ENCODE data around the gene MAP3K12. TPM values are rescaled to one million over a fixed set of nuclear protein-coding genes. Genes with fewer than 3 reads are reported as not detected.

The MAP3K12 gene
- total and polyA plus RNA-seq, 2 of the 13 experiments (the other 11 are each of a cell fraction or from before 2014, with no cell fraction given) = 0.20 to 1.1 TPM

DNA sequence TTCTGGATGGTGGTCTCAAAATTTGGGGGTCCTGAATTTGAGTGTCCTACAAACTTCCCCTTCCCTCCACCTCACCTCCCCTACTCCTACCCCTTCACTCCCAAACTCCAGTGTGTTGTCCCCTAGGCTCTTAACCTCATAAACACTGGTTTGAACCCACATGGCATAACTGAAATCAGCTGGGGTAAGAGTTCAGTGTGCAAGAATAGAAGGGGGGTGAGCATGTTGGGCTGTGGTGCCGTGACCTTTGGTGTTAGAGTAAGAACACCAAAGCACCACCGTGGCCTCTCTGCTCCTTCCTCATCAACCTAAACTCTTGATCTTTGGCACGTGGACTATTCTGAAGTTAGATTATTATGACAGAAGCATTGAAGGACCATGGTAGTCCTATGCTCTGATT, 36.3 kb downstream of the MAP3K12 start (continued):
- TF ChIP-seq, protein P1, sequence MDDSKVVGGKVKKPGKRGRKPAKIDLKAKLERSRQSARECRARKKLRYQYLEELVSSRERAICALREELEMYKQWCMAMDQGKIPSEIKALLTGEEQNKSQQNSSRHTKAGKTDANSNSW (CRISPR knock-in tag; IDR thresholded peaks at IDR 0.05; ENCODE audit: borderline replicate concordance) = no peak
- no peak for TF ChIP-seq SRY (CRISPR knock-in tag; IDR thresholded peaks at IDR 0.05)
- TF ChIP-seq, protein P2, sequence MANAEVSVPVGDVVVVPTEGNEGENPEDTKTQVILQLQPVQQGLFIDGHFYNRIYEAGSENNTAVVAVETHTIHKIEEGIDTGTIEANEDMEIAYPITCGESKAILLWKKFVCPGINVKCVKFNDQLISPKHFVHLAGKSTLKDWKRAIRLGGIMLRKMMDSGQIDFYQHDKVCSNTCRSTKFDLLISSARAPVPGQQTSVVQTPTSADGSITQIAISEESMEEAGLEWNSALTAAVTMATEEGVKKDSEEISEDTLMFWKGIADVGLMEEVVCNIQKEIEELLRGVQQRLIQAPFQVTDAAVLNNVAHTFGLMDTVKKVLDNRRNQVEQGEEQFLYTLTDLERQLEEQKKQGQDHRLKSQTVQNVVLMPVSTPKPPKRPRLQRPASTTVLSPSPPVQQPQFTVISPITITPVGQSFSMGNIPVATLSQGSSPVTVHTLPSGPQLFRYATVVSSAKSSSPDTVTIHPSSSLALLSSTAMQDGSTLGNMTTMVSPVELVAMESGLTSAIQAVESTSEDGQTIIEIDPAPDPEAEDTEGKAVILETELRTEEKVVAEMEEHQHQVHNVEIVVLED (CRISPR knock-in tag; IDR thresholded peaks at IDR 0.05; ENCODE audit: borderline replicate concordance) = no peak
- no peak for TF ChIP-seq EEA1 (CRISPR knock-in tag; IDR thresholded peaks at IDR 0.05; ENCODE audit: borderline replicate concordance)
- TF ChIP-seq TAF15 (IDR thresholded peaks at IDR 0.05; ENCODE audit: low read depth, low read length, poor library complexity, severe bottlenecking) = no peak
- TF ChIP-seq ZNF883 (CRISPR knock-in tag; IDR thresholded peaks at IDR 0.05; ENCODE audit: not compliant biosample characterization) = no peak
- TF ChIP-seq, protein P3, sequence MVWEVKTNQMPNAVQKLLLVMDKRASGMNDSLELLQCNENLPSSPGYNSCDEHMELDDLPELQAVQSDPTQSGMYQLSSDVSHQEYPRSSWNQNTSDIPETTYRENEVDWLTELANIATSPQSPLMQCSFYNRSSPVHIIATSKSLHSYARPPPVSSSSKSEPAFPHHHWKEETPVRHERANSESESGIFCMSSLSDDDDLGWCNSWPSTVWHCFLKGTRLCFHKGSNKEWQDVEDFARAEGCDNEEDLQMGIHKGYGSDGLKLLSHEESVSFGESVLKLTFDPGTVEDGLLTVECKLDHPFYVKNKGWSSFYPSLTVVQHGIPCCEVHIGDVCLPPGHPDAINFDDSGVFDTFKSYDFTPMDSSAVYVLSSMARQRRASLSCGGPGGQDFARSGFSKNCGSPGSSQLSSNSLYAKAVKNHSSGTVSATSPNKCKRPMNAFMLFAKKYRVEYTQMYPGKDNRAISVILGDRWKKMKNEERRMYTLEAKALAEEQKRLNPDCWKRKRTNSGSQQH (CRISPR knock-in tag; IDR thresholded peaks at IDR 0.05; ENCODE audit: low read depth) = no peak
- TF ChIP-seq, protein P4, sequence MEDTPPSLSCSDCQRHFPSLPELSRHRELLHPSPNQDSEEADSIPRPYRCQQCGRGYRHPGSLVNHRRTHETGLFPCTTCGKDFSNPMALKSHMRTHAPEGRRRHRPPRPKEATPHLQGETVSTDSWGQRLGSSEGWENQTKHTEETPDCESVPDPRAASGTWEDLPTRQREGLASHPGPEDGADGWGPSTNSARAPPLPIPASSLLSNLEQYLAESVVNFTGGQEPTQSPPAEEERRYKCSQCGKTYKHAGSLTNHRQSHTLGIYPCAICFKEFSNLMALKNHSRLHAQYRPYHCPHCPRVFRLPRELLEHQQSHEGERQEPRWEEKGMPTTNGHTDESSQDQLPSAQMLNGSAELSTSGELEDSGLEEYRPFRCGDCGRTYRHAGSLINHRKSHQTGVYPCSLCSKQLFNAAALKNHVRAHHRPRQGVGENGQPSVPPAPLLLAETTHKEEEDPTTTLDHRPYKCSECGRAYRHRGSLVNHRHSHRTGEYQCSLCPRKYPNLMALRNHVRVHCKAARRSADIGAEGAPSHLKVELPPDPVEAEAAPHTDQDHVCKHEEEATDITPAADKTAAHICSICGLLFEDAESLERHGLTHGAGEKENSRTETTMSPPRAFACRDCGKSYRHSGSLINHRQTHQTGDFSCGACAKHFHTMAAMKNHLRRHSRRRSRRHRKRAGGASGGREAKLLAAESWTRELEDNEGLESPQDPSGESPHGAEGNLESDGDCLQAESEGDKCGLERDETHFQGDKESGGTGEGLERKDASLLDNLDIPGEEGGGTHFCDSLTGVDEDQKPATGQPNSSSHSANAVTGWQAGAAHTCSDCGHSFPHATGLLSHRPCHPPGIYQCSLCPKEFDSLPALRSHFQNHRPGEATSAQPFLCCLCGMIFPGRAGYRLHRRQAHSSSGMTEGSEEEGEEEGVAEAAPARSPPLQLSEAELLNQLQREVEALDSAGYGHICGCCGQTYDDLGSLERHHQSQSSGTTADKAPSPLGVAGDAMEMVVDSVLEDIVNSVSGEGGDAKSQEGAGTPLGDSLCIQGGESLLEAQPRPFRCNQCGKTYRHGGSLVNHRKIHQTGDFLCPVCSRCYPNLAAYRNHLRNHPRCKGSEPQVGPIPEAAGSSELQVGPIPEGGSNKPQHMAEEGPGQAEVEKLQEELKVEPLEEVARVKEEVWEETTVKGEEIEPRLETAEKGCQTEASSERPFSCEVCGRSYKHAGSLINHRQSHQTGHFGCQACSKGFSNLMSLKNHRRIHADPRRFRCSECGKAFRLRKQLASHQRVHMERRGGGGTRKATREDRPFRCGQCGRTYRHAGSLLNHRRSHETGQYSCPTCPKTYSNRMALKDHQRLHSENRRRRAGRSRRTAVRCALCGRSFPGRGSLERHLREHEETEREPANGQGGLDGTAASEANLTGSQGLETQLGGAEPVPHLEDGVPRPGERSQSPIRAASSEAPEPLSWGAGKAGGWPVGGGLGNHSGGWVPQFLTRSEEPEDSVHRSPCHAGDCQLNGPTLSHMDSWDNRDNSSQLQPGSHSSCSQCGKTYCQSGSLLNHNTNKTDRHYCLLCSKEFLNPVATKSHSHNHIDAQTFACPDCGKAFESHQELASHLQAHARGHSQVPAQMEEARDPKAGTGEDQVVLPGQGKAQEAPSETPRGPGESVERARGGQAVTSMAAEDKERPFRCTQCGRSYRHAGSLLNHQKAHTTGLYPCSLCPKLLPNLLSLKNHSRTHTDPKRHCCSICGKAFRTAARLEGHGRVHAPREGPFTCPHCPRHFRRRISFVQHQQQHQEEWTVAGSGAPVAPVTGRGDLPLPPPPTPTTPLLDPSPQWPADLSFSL (CRISPR knock-in tag; IDR thresholded peaks at IDR 0.05) = no peak
- TF ChIP-seq, protein P5, sequence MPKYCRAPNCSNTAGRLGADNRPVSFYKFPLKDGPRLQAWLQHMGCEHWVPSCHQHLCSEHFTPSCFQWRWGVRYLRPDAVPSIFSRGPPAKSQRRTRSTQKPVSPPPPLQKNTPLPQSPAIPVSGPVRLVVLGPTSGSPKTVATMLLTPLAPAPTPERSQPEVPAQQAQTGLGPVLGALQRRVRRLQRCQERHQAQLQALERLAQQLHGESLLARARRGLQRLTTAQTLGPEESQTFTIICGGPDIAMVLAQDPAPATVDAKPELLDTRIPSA (CRISPR knock-in tag; IDR thresholded peaks at IDR 0.05; ENCODE audit: borderline replicate concordance) = no peak
- TF ChIP-seq MIER2 (CRISPR knock-in tag; IDR thresholded peaks at IDR 0.05) = no peak
- no peak for TF ChIP-seq RBFOX2 (IDR thresholded peaks at IDR 0.05; ENCODE audit: low read depth, low read length)
- TF ChIP-seq TOPORS (CRISPR knock-in tag; IDR thresholded peaks at IDR 0.05) = no peak
- TF ChIP-seq PAX8 (CRISPR knock-in tag; IDR thresholded peaks at IDR 0.05; ENCODE audit: borderline replicate concordance) = no peak

Measured in HepG2 (cell line).